ENCODE results near the gene LRRC47.

Gene LRRC47

GRCh38 chr1:3799976-3800685 lies 3.8 kb upstream of the LRRC47 start:
- Histone ChIP-seq H3K4me1 (ENCODE audit: control insufficient read depth, insufficient read depth, low read length) (peaks cover 7% of the 10 kb centered on the region), H3K9ac (ENCODE audit: low read length) (no peak overlapping the region), H3K27ac (ENCODE audit: low read depth, low read length) (no peak overlapping the region), H3K36me3 (ENCODE audit: control insufficient read depth, insufficient read depth, low read length) (no peaks in the 10 kb centered on the region), H3K9me3 (ENCODE audit: control insufficient read depth, insufficient read depth, low read depth, low read length) (no peaks in the 10 kb centered on the region; the same call in 1 of the 2 replicates), H3K27me3 (ENCODE audit: control insufficient read depth, insufficient read depth, low read length) (no peaks in the 10 kb centered on the region), H3K4me3 (ENCODE audit: low read depth, low read length) (no peak overlapping the region)

DNA sequence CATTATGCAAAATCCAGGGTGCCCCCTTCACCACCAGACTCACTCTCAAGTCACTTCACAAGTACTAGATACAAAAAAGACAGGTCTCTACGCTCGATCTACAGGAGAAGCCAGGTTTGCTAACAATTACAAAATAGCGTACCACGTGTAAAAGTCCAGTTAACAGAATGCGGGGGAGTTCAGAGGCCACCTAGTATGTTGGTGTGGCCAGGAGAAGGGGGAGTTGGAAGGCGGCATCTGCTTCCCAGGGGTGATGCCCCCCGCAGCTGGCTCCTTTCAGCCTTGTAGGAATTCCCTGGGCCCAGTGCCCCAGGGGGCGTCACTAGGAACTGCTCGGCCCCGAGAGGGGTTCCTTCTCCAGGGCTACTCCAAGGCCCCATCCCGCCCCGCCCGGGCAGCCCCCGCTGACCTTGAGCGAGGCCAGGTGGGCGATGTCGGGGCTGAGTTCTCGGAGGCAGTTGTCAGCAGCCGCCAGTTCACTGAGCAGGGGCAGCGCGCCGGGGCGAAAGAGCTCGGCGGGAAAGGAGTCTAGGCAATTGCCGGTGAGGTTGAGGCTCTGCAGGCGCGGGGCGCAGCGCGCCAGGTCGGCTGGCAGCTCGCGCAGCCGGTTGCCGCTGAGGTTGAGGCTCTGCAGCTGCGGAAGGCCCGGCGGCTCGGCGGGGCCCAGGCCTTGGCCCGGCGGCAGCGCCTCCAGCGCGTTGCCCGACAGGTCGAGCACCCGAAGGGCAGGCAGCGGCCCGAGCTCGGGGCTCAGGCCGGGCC lies 664 bp downstream of the LRRC47 start:
- Histone ChIP-seq H3K27me3 (ENCODE audit: control insufficient read depth, insufficient read depth, low read length) (no peaks in the 10 kb centered on the region), H3K27ac (ENCODE audit: low read depth, low read length) (peak overlapping the region; percentile 78; the same call in 1 of the 2 replicates), H3K4me3 (ENCODE audit: low read depth, low read length) (peak overlapping the region; percentile 89), H3K9ac (ENCODE audit: low read length) (peak overlapping the region; percentile 87), H3K36me3 (ENCODE audit: control insufficient read depth, insufficient read depth, low read length) (0 out of 2 replicates have a peak, but pooled peaks cover 9% of the 10 kb centered on the region), H3K9me3 (ENCODE audit: control insufficient read depth, insufficient read depth, low read depth, low read length) (no peaks in the 10 kb centered on the region), H3K4me1 (ENCODE audit: control insufficient read depth, insufficient read depth, low read length) (peaks cover 26% of the 10 kb centered on the region)

DNA sequence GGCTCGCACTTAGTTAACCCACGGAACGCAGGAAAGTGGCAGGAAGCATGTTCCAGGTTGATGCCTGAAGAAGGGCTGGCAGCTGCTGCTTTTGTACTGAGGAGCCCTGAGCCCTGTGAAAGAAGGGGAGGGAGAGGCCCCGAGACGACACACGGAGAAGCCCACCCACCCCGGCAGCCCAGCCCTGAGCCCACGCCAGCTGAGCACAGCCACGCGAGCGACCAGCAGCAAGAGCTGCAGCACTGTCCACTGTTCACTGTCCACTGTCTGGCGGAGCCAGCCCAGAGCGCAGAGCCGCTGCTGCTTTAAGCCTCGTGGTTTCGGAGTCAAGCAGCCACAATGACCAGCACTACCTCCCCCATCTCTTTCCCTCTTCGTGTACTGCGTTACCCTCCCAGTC lies 5.3 kb downstream of the LRRC47 start:
- Histone ChIP-seq H3K9ac (ENCODE audit: low read length) (no peak overlapping the region), H3K27me3 (ENCODE audit: control insufficient read depth, insufficient read depth, low read length) (no peaks in the 10 kb centered on the region), H3K36me3 (ENCODE audit: control insufficient read depth, insufficient read depth, low read length) (peaks cover 46% of the 10 kb centered on the region), H3K4me3 (ENCODE audit: low read depth, low read length) (no peak overlapping the region), H3K9me3 (ENCODE audit: control insufficient read depth, insufficient read depth, low read depth, low read length) (no peaks in the 10 kb centered on the region), H3K4me1 (ENCODE audit: control insufficient read depth, insufficient read depth, low read length) (peaks cover 30% of the 10 kb centered on the region), H3K27ac (ENCODE audit: low read depth, low read length) (0 out of 2 replicates have a peak overlapping the region, but pooled peaks have one; percentile 41)

DNA sequence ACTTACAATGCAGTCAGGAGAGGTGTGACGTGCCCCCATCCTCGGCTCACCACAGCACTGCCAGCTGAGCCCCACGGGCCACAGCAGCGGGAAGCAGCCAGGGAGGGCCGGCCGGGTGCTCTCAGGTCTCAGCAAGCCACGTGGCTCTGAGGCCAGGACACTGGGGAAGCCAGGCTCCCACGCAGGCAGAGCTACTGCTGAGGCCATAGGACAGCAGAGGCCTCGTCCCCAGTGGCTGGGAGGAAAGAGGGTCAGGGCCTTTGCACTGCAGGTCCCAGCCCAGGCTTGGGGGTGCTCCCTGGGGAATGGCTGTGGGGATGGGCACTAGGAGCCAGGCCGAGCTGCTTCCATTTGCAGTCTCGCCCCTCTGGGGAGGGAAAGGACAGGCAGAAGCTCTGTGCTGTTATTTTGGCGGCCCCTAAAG lies 5.8 kb downstream of the LRRC47 start:
- Histone ChIP-seq H3K4me3 (ENCODE audit: low read depth, low read length) (no peak overlapping the region), H3K27me3 (ENCODE audit: control insufficient read depth, insufficient read depth, low read length) (no peaks in the 10 kb centered on the region), H3K9me3 (ENCODE audit: control insufficient read depth, insufficient read depth, low read depth, low read length) (no peaks in the 10 kb centered on the region), H3K9ac (ENCODE audit: low read length) (no peak overlapping the region), H3K36me3 (ENCODE audit: control insufficient read depth, insufficient read depth, low read length) (peaks cover 50% of the 10 kb centered on the region), H3K27ac (ENCODE audit: low read depth, low read length) (0 out of 2 replicates have a peak overlapping the region, but pooled peaks have one; percentile 11), H3K4me1 (ENCODE audit: control insufficient read depth, insufficient read depth, low read length) (peaks cover 30% of the 10 kb centered on the region)

DNA sequence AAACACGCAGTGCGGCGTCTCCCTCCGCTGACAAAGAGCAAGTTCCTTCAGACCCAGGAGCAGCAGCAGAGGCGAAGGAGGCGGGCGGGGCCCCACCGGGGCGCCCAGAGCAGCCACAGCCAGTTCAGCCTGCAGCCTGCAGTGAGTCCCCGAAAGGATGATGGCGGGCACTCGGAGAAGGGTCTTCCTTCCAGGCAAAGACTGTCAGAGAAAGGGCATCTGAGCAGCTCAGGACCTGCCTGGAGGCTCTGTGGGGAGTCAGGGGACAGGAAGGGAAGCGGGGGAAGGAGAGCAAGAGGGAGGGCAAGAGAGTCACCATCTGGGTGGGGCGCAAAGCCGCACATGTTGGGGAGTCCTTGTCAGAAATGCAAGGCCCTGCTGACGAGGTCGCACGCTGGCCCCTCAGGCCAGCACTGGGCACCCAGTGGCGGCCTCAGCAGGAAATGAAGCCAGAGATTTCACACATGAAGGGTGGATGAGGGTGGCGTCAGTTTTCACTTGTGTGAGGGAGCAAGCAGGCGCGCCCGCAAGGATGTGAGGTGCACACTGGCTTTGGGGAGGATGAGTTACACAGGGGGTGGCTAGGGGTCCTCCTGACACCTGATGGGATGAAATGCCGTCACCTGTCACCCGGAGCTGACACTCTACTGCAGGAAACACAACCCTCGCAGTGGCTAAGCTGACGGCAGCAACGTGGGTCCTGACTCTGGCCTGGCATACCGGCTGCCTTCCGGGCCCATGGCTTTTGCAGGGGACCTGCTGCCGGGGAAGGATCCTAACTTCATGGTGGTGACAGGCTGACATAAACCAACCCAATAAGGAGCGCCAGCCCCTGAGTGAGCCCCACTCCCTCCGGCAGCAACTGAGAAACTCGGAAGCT lies 6.6 kb downstream of the LRRC47 start:
- H3K27me3 ChIP-seq (ENCODE audit: control insufficient read depth, insufficient read depth, low read length) = no peaks in the 10 kb centered on the region
- peaks cover 57% of the 10 kb centered on the region for H3K36me3 ChIP-seq (ENCODE audit: control insufficient read depth, insufficient read depth, low read length)
- 0 out of 2 replicates have a peak overlapping the region, but pooled peaks have one; percentile 42 for H3K27ac ChIP-seq (ENCODE audit: low read depth, low read length)
- H3K4me3 ChIP-seq (ENCODE audit: low read depth, low read length) = no peak overlapping the region
- H3K9me3 ChIP-seq (ENCODE audit: control insufficient read depth, insufficient read depth, low read depth, low read length) = no peaks in the 10 kb centered on the region
- H3K4me1 ChIP-seq (ENCODE audit: control insufficient read depth, insufficient read depth, low read length) = peaks cover 30% of the 10 kb centered on the region
- H3K9ac ChIP-seq (ENCODE audit: low read length) = no peak overlapping the region

GRCh38 chr1:3788756-3789420 lies 7.4 kb downstream of the LRRC47 start:
- H3K36me3 ChIP-seq (ENCODE audit: control insufficient read depth, insufficient read depth, low read length) = peaks cover 64% of the 10 kb centered on the region
- no peaks in the 10 kb centered on the region for H3K9me3 ChIP-seq (ENCODE audit: control insufficient read depth, insufficient read depth, low read depth, low read length)
- H3K4me3 ChIP-seq (ENCODE audit: low read depth, low read length) = no peak overlapping the region
- H3K4me1 ChIP-seq (ENCODE audit: control insufficient read depth, insufficient read depth, low read length) = peaks cover 26% of the 10 kb centered on the region
- no peaks in the 10 kb centered on the region for H3K27me3 ChIP-seq (ENCODE audit: control insufficient read depth, insufficient read depth, low read length)
- H3K27ac ChIP-seq (ENCODE audit: low read depth, low read length) = 0 out of 2 replicates have a peak overlapping the region, but pooled peaks have one; percentile 42
- no peak overlapping the region for H3K9ac ChIP-seq (ENCODE audit: low read length)

DNA sequence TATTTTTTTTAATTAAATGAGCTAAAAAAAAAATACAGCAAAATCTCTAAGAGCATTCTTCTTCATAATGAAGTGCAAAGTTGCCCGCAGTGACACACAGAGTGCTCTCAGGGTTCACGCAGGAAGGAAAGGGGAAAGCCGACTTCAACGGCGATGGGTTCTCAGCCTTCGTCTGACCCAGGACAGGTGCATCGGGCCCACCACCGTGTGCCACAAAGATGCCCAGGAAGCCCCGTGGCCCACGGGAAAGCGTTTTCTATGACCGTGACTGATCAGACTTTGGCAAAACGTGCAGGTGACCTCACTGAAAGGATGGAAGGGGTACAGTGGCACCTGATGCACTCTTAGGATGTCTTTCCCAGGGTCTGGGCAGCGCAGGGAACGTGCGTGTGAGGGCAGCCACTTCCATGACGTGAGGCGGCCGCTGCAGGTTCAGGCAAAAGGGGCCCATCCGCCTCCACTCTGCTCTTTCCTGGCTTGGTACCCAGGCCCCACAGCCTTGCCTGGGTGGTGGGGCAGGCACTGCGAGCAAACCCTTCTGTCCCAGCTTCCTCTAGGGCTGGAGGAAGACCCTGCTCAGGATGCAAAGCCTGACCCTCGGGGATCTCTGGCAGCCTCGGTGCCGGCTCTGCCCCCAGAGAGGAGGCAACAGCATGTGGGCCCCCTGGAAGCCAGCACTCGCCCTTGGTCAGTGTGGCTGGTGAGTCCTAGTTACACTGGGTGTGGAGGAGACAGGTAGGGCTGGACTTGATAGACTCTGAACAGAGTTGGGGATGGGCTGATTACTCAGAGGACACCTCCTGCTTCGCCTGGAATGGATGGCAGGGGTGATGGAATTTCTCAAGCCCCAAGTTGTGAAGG lies 8.3 kb downstream of the LRRC47 start:
- Histone ChIP-seq H3K27ac (ENCODE audit: low read depth, low read length) (0 out of 2 replicates have a peak overlapping the region, but pooled peaks have one; percentile 21), H3K4me1 (ENCODE audit: control insufficient read depth, insufficient read depth, low read length) (peaks cover 25% of the 10 kb centered on the region), H3K36me3 (ENCODE audit: control insufficient read depth, insufficient read depth, low read length) (peaks cover 71% of the 10 kb centered on the region), H3K9ac (ENCODE audit: low read length) (no peak overlapping the region), H3K4me3 (ENCODE audit: low read depth, low read length) (no peak overlapping the region), H3K27me3 (ENCODE audit: control insufficient read depth, insufficient read depth, low read length) (no peaks in the 10 kb centered on the region), H3K9me3 (ENCODE audit: control insufficient read depth, insufficient read depth, low read depth, low read length) (no peaks in the 10 kb centered on the region)

- Histone ChIP-seq H3K27me3 (ENCODE audit: control insufficient read depth, insufficient read depth, low read length) (no peaks in the 10 kb centered on the region), H3K4me1 (ENCODE audit: control insufficient read depth, insufficient read depth, low read length) (peaks cover 21% of the 10 kb centered on the region), H3K9ac (ENCODE audit: low read length) (no peak overlapping the region), H3K36me3 (ENCODE audit: control insufficient read depth, insufficient read depth, low read length) (peaks cover 78% of the 10 kb centered on the region), H3K4me3 (ENCODE audit: low read depth, low read length) (no peak overlapping the region), H3K9me3 (ENCODE audit: control insufficient read depth, insufficient read depth, low read depth, low read length) (no peaks in the 10 kb centered on the region), H3K27ac (ENCODE audit: low read depth, low read length) (no peak overlapping the region)
Measured at GRCh38 chr1:3787349-3787715, 9.0 kb downstream of the LRRC47 start.

DNA sequence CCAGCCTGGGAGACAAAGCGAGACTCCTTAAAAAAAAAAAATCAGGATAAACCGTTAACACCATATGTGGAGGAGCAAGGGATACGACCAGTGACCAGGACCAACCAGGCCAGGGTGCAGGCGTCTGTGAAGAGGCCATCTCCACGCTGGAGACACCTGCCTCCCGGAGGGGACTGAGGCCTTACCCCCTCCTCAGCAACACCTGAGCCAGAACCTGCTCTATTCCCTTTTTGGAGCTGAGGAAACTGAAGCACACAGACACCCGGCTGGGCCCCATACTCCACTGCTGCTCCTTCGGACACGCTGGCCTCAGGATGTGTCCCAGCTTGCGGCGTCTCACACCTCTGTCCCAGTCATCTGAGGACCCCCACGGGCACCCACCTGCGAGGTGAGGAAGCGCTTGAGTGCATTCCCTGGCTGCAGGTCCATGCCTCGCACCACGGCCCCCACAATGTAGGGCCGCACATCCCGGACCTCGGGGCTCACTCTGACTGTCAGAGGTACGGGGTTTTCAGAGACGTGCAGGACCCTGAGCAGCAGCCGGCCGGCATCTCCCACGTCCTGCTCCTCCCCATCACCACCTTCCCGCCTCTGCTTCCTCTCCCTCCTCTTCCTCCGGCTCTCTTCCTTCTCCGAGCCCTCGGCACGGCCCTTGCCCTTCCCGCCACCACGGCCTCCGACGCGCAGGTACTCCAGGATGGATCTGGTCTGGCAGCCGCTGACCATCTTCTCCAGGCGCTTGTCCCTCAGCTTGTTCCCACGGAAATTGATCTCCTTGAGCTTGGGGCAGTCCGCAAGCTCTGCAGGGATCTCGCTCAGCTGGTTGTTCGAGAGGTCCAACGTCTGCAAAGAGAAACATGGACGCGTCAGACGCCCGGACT lies 9.6 kb downstream of the LRRC47 start:
- Histone ChIP-seq H3K9ac (ENCODE audit: low read length) (no peak overlapping the region), H3K27me3 (ENCODE audit: control insufficient read depth, insufficient read depth, low read length) (no peaks in the 10 kb centered on the region), H3K9me3 (ENCODE audit: control insufficient read depth, insufficient read depth, low read depth, low read length) (no peaks in the 10 kb centered on the region), H3K4me1 (ENCODE audit: control insufficient read depth, insufficient read depth, low read length) (peaks cover 16% of the 10 kb centered on the region), H3K4me3 (ENCODE audit: low read depth, low read length) (no peak overlapping the region), H3K36me3 (ENCODE audit: control insufficient read depth, insufficient read depth, low read length) (peaks cover 79% of the 10 kb centered on the region), H3K27ac (ENCODE audit: low read depth, low read length) (no peak overlapping the region)
